ENCODE data around the gene ELFN1.

The ELFN1 gene

DNA sequence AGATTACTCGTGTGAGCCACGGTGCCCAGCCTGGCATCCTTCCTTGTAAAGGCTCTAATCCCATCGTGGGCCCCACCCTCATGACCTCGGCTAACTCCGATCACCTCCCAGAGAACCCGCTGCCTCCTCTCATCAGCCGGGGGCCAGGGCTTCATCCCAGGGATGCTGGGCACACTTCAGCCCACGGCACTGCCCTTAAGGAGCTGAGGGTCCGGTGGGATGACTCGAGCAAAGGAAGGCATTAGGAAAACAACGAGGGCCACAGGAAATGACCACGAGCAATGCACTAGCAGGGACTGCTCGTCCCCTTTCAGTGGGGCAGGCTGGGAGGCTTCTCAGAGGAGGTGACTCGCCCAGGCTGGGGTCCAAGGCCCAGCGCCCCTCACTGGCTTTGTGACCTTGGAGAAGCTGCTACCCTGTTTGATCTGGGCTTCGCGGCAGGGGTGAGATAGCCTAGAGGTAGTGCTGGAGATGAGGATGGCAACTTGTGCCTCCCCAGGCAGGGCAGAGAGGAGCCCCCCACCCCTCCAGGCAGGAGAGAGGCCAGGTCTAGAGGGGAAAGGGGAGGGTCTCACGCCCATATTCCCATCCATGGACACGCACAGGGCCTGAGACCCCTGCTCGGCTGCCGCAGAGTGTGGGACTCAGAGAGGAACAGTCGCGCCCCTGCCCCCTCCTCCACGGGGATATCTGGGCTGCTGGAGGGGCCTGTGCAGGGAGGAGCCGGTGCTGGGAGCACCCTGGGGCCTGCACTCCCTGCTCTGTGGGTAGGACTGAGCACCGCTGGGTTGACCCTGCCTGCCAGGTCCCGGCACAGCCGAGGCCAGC lies 26.8 kb downstream of the ELFN1 start:
- no peak for DNase-seq

DNA sequence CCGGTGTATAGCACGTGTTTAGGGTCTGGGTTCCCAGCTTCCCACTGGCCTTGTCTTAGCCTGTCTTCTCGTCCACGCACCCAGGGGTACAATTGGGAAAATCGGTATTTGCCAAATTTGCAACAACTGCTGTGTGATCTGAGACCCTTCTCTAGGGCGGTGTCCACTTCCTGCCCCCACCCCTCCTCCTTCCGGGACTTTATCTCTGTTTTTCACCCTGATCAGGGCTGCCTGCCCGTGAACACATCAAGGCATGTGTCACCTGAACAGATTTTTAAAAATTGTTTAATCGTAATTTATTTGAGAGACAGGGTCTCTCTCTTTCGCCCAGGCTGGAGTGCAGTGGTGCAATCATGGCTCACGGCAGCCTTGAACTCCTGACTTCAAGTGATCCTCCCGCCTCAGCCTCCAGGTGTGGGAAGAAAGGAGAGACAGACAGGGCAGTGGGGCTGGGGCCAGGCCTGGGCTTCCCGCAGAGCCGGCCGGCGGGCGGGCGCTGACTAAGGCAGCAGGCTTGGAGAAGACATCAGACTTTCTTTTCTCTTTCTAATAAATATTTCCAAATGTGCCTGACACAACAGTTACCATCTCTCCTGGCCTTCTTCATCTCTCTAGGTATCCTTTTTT lies 27.5 kb downstream of the ELFN1 start:
- DNase-seq, result no peak

DNA sequence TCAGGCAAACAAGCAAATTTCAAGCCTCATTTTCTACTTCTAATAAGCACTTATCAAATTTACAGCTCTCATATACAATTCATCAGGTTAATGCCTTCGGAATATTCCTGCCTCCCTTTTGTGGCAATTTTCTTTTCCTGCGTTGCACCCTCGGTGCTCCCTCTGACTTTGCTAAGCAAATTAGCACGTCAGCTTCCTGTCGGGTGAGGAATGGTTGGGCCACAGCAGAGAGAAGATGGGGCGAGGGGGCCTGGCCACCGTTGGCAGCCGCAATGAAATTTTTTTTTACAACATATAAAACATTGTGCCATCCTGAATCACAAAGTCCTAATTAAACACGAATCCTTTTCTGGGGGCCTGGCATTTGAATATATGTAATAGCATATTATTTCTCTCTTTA lies 28.1 kb downstream of the ELFN1 start:
- no peak for DNase-seq

DNA sequence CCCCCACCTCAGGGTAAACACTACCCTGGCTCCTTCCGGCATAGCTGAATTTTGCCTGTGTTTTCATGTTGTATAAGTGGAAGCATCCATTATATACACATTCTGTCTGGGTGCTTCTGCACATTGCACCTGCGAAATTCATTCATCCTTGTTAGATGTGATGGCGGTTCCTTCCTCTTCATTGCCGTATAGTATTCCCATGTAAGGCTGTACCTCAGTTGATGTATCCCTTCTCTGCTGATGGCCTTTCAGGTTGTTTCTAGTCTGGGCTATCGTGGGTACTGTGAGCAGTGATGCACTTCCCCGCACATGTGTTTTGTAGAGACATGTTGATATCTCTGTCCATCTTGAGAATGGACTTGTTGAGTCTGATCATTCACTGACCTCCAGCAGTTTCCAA lies 28.9 kb downstream of the ELFN1 start:
- DNase-seq, result no peak

DNA sequence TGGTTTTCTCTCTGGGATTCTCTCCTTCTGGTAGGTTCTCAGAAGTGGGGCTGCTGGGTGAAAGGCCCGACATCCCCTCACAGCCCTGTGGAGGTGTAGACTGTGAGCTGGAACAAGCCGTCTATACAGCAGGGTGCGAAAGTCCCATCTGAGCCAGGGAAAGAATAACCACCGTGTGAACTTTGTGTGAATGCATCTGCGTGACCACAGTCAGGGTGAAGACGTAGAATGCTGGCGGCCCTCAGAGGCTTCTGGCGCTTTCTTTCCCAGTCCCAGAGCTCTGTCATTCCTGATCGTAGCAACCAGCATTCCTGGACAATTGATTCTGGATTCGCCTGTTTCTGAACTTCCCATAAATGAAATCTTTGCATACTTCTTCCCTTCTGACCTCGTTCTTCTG lies 30.0 kb downstream of the ELFN1 start:
- DNase-seq, result no peak

DNA sequence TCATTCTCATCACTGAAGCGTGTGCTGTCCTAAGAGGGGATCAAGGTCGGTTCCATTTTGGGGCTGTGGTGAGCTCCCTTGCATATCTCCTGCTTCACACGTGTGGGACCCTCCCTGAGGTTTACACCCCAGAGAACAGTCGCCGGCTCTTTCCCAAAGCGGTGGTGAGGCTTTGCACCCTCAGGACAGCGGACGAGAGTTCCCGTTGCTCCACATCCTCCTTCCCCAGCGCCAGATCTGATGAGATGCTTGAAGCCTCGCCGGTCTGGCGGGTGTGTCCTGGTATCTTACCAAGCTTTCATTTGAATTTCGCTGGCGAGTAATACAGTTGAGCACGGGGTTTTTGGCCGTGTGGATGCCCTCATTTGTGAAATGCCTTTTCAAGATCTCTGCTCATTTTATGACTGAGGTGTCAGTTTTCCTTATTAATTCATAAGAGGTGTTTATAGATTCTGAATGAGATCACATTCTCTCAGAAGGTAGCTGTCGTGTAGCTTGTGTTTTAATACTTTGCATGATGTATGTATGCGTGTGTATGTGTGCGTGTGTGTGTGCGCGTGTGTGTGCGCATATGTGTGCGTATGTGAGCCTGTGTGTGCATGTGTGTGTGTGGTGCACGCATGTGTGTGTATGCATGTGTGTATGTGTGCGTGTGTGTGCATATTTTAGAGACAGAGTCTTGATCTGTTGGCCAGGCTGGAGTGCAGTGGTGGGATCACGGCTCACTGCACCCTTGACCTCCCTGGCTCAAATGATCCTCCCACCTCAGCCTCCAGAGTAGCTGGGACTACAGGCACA lies 30.7 kb downstream of the ELFN1 start:
- DNase-seq, result no peak

DNA sequence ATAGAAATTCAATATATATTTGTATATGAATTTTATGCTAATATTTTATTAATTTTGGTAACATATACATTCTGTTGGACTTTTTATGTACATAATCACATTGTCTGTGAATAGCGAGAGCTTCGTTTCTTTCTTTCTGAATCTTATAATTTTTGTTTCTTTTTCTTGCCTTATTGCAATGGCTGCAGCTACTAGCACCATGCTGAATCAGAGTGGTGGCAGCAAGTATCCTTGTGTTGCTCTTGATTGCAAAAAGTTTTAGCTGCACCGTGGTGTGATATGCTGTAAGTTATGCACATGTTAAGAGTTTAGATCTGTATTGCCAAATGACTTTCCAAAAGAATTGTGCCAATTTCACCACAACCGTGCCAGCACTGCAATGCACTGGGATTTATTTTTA lies 32.6 kb downstream of the ELFN1 start:
- no peak for DNase-seq

DNA sequence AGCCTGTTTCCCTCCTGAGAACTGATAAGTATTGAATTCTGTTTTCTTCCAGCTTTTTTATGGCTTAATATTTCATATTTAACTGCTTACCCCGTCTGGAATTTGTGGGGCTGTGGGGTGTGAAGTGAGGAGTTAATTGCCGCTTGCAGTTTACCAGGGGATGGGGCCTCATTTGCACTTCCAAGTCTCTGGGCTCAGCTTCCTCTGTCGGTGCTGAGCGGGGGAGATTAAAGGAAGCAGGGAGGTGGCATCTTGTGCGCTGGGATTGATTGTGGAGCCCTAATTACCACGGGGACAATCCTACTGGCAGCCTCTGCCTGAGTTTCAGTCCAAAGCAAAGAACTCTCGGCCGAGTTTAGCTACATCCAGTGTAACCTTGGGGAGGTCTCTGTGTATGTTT lies 33.4 kb downstream of the ELFN1 start:
- no peak for DNase-seq

DNA sequence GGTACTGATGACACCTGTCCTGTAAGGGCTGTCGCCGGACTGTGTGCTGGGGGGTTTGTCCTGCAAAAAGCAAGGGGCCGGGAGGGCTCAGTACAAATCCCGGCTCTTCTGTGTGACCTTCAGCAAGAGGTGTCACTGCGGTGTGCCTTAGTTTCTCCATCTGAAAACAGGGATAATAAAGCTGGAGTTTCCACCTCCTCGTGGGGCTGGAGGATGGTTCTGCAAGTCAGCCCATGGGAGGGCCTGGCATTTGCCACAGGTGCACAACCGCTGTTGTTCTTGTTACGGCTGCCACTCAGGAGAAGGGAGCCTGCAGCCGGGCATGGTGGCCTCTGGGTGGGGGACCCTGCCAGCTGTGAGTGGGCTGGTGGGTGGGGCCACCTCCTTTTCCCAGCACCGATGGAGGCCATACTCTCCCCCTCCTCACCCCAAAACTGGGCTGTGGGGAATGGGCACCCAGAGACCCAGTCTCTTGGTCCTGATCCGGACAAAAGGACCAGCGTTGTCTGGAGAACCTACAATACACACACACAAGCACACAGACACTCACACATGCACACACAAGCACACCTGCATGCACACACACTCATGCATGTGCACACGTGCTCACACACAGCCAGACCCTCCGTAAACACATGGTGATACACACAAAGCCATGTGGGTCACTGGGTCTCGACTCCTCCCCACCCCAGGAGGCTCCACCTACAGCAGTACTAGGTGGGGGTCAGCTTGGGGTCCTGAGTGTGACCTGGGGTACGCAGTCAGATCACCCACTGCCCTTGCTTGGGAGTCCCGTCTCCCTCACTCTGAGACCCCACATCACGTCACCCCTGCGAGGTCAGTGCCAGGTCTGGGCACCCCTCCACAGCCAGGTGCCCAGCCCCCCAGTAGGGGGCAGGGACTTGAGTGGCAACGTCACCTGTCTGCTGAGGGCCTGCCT lies 34.1 kb downstream of the ELFN1 start:
- DNase-seq, result no peak

DNA sequence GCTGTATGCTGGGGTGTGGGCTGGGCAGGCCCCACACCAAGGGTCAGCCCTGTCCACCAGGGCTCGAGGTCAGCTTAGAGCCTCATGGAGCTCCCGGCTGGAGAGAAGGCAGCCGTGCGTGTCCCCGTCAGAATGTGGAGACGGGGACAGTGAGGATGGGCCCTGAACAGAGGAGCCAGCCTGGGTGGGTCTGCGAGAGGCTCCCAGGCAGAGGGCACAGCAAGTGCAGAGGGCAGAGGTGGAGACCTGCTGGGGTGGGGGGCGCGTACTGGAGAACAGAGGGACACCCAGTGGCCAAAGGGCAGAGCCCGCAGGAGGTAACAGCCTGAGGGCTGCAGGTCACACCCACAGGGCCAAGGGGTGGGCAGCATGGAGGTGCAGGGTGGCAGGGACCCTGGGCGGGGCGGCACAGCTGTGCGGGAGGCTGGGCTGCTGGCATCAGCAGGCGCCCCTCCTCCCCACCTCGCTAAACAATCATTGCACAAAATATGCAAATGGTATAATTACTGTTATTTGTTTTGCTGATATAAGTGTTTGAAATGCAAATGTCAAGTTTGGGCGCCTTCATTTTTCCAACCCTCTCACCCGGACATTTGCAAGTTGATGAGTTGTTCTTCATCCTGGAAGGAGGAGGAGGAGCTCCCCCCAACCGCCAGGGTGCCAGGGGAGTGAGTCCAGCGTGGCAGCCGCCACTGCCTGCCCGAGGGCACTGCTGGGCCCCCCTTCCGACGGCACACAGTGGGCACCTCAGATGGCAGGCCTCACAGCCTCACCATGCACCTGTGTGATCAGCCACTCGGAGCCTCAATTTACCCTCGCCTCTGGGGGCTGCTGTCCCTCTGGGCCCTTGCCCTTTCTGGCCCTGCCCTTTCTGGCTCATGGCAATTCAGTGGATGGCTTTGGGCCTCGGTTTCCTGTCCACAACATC lies 35.0 kb downstream of the ELFN1 start:
- DNase-seq, result no peak

DNA sequence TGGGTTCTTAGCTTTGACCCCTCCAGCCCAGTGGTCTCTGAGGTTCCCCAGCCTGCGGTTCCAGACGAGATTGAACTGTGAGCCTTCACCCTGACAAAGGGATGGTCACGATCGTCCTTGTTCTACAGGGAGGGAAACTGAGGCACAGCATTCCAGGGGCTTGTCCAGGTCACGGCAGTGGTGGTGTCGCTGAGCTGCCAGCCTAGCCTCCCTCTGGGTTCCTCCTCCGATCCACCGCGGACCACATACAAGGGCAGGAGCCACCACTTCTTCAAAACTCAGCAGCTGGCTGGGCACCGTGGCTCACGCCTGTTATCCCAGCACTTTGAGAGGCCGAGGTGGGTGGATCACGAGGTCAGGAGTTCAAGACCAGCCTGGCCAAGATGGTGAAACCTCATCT lies 35.8 kb downstream of the ELFN1 start:
- DNase-seq, result no peak

DNA sequence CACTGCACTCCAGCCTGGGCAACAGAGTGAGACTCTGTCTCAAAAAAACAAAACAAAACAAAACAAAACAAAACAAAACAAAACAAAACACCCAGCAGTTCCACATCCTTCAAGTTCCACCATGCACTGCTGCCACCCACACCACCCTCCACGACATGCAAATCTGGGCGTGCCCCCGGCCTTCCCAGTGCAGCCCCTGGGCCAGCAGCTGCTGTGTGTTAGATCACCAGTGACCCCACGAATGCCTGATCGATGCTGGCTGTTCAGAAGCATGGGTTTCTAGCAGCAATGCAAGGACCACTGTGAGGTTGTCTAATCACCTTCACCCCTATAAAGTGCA lies 36.3 kb downstream of the ELFN1 start:
- no peak for DNase-seq

DNA sequence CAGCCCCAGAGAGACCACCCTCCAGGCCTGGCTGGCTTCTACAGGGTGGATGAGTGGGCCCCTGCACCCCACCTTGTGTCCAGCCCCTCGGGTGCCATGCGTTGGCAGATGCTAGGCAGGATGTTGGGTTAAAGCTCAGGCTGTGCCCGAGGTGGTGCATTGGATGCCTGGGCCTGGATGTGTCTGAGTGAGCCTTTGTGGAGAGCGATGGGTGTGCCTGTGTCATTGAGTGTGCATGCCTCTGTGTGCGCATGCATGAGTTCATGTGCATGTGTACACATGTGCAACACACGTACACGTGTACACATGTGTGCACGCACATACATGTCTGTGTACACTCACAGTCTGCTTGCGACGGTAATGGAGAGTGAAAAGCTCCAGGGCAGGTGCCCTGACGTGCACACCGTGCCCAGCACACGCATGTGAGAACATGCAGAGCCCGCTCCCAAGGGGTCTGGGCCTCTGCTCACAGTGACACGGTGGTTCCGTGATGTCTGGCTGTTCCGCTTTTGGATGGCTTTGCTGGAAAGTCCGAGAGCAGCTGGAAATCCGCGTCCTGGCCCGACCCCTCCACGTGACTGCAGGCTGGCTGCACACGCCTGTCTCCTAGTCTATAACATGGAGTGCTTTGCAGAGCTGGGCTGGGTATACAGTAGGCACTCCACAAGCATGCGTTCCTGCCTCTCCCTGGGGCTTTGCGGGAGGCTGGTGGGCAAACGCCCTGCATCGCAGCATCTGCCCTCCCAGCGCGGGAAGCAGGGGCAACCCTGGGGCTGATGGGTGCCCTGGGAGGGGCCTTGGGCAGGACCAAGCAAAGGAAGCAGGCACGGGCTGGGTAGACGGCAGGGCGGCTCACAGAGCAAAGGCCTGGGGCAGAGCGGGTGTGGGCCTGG lies 36.9 kb downstream of the ELFN1 start:
- no peak for DNase-seq

DNA sequence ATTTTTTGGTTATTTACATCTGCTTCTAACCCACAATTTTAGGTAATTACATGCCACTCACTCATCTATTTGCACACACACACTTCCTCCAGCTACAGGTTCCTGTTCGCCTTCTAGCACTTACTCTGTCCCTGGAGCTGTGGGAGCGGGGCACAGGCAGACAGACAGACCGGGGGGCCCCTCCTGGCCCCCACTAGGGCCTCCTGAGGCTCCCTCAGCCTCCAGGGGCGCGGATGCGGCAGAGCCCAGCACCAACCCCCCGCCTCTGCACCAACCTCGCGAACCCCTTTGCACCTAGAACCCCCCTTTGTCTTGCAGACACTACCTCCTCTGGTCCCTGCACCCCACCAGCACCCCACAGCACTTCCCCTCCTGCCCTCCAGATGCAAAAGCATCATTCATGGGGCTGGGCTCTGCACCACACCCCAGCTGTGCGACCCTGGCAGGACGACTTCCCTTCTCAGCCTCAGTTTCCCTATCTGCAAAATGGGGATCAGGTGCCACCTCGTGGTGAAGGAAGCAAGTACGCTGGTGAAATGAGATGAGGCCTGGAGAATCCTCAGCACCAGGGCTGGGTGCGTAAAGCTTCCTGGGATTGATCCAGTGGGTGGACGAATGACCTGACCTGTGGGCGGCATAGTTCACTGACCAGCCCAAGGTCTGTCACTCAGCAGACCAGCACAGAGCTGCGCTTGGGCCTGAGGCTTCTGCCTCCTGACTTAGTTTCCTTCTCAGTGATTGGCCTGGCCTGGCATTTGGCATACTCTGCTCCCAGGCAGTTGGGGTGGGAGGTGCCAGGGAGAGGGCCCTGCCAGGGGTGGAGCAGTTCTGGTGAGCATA lies 37.9 kb downstream of the ELFN1 start:
- no peak for DNase-seq

DNA sequence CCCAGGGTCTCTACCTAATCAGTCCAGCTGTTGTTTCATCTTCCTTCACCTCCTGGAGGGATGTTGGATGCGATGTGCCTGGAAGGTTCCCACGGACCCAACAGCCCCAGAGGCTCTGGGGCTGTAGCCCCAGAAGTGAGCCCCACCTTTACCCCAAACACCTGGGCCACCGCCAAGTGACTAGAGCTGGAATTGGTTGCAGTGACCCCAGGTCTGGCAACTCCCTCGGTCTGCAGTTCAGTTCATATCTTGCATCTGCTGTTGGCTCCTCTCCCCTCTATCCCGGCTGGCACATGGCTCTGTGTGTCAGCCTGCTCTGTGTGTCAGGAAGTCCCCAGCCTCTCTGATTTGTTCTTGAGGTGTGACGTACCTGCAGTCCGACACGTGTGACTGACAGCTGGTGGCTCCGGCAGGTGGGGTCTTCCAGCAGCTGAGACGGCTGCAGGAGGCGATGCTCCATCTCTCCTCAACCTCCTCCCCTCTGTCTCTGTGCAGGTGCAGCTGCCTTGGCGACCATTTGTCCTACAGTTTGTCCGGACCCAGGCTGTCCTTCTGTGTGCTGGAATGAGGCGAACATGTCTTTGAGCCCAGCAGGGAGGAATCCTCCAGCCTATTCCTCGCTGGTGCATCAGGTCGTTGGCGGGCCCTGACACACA lies 38.6 kb downstream of the ELFN1 start:
- DNase-seq, result no peak

DNA sequence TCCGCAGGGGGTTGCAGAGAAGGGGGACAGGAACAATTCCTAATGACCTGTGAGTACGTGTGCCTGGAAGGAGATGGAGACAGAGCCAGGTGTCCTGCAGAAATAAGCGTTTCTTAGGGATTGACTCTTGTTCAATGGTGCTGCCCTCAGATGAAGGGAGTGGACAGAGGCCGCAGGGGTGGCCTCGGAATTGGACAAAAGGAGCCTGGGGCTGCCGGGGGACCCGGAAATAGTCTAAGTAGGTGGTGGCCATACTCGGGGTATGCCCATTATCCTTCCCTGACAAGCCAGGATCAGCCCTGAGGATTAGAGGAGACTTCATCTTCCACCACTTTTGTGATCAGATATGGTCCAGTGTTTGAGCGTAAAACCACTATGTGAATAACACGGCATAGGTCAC lies 39.2 kb downstream of the ELFN1 start:
- no peak for DNase-seq

DNA sequence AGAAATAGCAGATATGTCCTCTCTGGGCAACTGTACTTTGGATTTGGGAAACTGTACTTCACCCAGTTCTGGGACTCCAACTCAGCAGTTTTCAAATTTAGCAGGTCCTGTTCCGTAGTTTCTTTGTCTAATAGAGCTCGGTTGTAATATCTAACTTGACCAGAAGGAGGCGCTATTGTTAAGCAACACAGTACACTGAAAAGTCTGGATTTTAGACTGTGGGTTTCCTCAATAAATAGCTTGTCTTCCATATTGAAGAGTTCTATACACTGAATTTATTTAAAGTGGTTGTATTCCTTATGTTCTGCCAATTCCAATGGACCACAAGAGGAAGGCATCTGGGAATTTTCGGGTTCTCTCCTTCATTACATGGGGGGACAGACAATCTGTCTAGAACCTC lies 39.8 kb downstream of the ELFN1 start:
- no peak for DNase-seq

DNA sequence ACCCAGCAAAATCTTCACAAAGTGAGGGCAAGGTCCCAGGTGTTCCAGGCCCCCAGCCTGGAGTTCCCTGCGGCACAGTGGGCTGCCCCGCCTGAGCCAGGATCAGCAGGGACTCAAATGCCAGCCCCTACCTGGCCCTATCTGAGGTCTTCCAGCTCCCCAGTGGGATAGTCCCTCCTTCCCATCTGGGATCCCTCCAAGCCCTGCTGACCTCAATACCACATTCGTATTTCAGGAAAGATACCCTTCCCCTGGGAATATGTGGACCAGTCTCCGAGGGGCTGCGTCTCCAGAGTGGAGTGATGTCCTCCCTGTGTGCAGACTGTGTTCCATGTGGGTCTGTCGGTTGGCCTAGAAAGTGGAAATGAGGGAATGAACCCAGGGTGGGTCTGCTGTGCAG lies 40.9 kb downstream of the ELFN1 start:
- no peak for DNase-seq

DNA sequence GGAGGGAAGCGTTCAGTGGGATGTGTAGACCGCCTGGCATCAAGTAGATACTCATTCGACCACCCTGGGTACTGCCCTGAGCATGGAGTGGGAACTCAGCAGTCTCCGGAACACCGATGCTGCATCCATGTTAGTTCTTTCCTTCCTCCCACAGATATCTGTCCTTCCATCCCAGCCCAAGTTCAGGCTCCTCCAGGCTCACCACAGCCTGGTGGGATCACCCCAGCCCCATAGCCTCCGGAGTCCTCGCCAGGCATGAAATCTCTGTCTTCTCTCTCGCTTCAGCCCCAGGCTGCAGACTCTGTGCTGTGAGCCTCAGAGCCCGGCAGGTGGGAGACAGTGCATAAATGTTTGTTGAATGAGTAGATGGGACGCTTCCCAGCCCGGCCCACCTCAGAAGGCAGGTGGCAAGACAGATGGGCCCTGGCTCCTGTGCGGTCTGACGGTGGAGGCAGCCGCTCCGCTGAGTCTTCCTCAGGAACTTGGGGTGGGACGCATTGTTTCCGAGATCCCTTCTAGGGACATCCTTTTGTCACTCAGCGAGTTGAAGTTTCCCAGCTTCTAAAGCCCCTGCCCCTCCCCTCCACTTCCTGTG lies 42.9 kb downstream of the ELFN1 start:
- DNase-seq, result no peak

Data from SIG-M5 (cell line).